DND-41 (cell line): ENCODE measurements around the gene ATP2A2.

Source experiments
- CTCF ChIP-seq: IDR thresholded peaks from 2 replicates; pipeline ENCODE4 v1.5.1; 2012; ENCODE audit warnings: borderline replicate concordance, low read length, moderate library complexity, mild to moderate bottlenecking; ENCODE audit not compliant: poor library complexity, severe bottlenecking; ENCODE audit errors: extremely low read depth
- EZH2 ChIP-seq: IDR thresholded peaks from 3 replicates; pipeline ENCODE4 v1.6.1; 2012; ENCODE audit warnings: borderline replicate concordance, low read depth, mild to moderate bottlenecking, moderate library complexity, low read length, inconsistent platforms; ENCODE audit not compliant: severe bottlenecking

- TF ChIP-seq CTCF (no peak), EZH2 (no peak)
Measured at GRCh38 chr12:110371408-110372055, 90.5 kb downstream of the ATP2A2 start.
